ENCODE results near the gene LDB3.

Gene LDB3

DNA sequence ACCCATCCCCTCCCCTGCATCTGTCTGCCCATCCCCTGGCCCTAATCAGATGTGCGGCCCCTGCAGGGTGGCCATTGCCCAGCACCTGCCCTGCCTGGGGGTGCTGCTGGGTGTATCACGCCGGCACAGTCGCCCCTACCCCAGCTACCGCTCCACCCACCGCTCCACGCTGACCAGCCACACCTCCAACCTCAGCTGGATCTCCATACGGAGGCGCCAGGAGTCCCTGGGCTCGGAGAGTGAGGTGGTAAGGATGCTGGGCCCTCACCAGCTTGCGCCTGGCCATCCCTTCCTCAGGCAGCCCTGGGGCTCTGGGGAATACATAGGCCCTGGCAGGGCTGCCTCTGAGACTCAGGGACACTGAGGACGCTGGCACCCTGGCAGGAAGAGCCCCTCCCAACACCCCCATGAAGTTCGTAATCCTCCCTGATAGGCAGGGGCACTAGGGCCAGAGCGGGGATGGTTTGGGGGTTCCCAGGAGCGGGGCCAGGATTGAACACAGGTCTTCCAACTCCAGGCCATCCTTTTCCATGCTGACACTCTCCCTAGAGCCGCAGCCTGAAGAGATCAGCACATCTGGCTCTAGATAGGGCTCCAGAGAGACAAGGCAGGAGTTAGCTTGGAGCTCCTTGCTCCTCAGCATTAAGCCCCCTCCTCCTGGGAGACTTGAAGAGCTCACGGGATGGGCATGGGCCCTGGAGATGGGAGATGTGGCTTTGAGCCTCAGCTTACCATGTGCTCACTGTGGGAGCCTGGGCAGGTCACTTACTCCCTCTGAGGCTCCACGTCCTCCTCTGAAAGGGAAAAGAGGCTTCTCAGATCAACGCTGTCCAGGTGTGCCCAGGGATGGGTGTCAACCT is 5.9 kb upstream of the LDB3 start:
- no peak for TF ChIP-seq CTCF (IDR thresholded peaks at IDR 0.05; ENCODE audit: extremely low read depth, missing control alignments)
- no peak for DNase-seq (ENCODE audit: low spot score)

- DNase-seq (ENCODE audit: low spot score): no peak
- no peak for TF ChIP-seq CTCF (IDR thresholded peaks at IDR 0.05; ENCODE audit: extremely low read depth, missing control alignments)
Observed at GRCh38 chr10:86663046-86663345, 5.3 kb upstream of the LDB3 start.

- TF ChIP-seq CTCF (IDR thresholded peaks at IDR 0.05; ENCODE audit: extremely low read depth, missing control alignments): no peak
Observed at GRCh38 chr10:86663576-86664339, 4.6 kb upstream of the LDB3 start.

DNA sequence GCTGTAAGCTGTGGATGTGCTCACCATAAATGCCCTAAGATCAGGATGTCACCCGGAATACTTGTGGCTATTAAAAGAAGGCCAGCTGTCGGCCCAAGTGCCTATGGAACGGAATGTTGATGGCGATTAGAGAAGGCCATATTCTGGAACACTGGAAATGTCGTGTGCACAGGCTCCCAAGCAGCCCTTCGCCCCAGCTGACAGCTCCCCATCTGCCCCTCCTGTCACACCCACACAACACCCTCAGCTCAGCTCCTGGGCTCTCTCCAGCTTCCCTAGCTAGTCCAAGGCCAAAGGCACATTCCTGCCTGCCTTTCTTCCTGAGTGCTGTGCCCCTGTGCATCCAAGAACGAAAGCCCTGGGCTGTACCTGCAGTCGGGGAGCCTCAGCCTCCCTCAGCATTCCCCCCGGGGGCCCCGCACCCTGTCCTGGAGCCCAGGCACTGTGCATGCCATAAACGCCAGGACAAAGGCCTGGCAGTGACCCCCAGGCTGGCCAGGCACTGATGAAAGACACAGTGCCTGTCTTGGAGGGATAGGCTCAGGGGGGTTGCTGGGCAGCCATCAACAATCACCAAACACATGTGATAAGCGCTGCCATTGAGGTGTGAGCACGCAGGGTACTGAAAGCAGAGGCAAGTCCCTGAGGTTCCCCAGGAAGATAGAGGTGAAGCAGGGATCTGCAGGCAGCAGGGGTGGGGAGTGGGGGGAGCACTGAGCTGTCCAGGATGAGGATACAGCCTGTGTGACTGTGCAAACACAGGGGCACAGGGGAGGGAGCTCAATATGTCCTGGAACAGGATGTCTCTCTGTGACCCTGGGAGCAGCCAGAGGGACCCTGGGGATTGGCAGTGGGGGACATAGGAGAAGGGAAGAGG is 3.7 kb upstream of the LDB3 start:
- no peak for TF ChIP-seq CTCF (IDR thresholded peaks at IDR 0.05; ENCODE audit: extremely low read depth, missing control alignments)
- no peak for DNase-seq (ENCODE audit: low spot score)

More at GRCh38 chr10:86663576-86664339, 4.6 kb upstream of the LDB3 start:
- no peak for DNase-seq (ENCODE audit: low spot score)

DNA sequence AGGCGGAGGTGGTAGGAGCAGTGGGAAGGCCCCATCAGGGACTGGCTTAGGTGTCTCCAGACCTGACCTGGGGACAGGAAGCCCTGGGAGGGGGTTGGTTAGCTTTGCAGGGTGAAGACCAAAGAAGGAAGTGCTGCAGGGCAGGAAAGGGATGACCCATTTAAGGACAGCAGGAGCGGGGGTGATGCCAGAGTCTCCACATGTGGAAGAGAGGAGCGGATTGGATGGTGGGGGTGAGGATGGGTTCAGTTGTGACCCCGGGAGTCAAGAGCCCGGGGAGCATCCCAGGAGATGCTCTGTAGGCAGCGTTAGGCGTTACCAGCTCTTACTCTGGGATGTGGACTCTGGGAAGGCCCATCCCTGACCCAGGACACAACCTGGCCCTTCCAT is 3.1 kb upstream of the LDB3 start:
- no peak for TF ChIP-seq CTCF (IDR thresholded peaks at IDR 0.05; ENCODE audit: extremely low read depth, missing control alignments)
- no peak for DNase-seq (ENCODE audit: low spot score)

DNA sequence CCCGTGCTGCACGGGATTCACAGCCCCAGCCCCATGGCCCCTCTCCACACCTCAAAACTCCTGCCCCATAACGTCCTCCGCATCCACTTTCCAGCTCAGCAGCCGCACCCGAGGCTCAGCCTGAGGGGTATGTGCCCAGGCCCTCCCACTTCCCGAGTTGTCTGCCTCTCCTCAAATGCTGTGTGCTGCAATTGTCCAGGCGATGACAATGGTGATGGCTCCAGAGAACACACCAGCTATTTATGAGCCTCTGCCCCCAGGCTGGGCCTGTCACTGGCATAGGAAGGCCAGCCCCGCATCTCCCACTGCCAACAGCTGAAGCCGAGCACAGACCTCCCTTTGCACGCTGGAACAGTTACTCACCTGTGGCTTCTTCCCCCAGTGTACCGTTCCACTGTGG is 2.4 kb upstream of the LDB3 start:
- no peak for DNase-seq (ENCODE audit: low spot score)
- TF ChIP-seq CTCF (IDR thresholded peaks at IDR 0.05; ENCODE audit: extremely low read depth, missing control alignments): no peak

All from GM20000 (cell line).